DND-41 (cell line): ENCODE measurements around the gene KCNG2.

ENCODE experiments used
- EZH2 ChIP-seq: IDR thresholded peaks from 3 replicates; pipeline ENCODE4 v1.6.1; 2012; ENCODE audit warnings: borderline replicate concordance, low read depth, mild to moderate bottlenecking, moderate library complexity, low read length, inconsistent platforms; ENCODE audit not compliant: severe bottlenecking
- TF ChIP-seq, protein P1 (sequence below): IDR thresholded peaks from 2 replicates; pipeline ENCODE4 v1.5.1; 2012; ENCODE audit warnings: borderline replicate concordance, low read length, moderate library complexity, mild to moderate bottlenecking; ENCODE audit not compliant: poor library complexity, severe bottlenecking; ENCODE audit errors: extremely low read depth

DNA sequence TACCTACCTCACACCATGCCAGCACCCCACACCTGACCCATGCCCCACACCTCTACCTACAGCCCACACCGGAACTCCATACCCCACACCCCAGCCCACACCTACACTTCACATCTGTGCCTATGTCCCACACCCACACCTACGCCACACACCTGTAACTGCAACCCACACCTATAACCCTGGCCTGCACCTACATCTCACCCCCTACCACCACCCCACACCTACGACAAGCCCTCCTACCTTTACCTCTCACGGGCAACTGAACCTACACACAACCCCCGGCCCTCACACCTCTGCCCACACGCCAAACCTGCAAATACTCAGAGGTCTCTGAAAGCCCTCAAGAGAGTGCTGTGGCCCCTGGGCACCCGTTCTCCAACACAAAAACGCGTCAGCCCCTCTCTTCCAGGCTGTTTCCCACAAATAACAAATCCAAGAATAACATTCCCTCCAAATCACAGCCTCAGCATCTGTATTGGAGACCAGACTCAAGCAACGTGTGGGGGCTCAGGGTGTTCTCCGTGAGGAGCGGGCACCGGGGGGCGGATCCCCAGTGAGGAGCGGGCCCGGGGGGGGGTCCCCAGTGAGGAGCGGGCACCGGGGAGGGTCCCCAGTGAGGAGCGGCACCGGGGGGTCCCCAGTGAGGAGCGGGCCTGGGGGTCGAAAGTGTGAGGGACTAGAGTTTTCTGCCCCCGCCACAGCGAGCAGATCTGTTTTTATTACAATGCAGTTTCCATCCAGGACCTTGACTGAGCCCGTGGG lies 120.3 kb downstream of the KCNG2 start:
- TF ChIP-seq, protein P1, sequence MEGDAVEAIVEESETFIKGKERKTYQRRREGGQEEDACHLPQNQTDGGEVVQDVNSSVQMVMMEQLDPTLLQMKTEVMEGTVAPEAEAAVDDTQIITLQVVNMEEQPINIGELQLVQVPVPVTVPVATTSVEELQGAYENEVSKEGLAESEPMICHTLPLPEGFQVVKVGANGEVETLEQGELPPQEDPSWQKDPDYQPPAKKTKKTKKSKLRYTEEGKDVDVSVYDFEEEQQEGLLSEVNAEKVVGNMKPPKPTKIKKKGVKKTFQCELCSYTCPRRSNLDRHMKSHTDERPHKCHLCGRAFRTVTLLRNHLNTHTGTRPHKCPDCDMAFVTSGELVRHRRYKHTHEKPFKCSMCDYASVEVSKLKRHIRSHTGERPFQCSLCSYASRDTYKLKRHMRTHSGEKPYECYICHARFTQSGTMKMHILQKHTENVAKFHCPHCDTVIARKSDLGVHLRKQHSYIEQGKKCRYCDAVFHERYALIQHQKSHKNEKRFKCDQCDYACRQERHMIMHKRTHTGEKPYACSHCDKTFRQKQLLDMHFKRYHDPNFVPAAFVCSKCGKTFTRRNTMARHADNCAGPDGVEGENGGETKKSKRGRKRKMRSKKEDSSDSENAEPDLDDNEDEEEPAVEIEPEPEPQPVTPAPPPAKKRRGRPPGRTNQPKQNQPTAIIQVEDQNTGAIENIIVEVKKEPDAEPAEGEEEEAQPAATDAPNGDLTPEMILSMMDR, result no peak
- TF ChIP-seq EZH2, result no peak
